SK-N-SH treated with all-trans-retinoic acid at 6 μM for 48 hours (cell line): Measurements from ENCODE around the gene NRXN3.

Experiments used
- ATAC-seq: fragments of 200-7000 bp; cut with Tn5 transposase; 3 replicates; pipeline ENCODE4 v1.9.1; 2020; ENCODE audit warnings: mild to moderate bottlenecking, moderate library complexity
- ARNTL ChIP-seq: fragments of 450-650 bp; formaldehyde crosslinking; IDR thresholded peaks from 2 replicates; pipeline ENCODE4 v1.5.0; 2020; ENCODE audit warnings: low read depth, mild to moderate bottlenecking, moderate library complexity, borderline replicate concordance
- BACH2 ChIP-seq: fragments of 250-450 bp; sonication (Bioruptor Pico); IDR thresholded peaks from 2 replicates; pipeline ENCODE4 v1.9.0; 2021; ENCODE audit warnings: mild to moderate bottlenecking, borderline replicate concordance
- CREB5 ChIP-seq: fragments of 250-450 bp; sonication (Bioruptor Pico); IDR thresholded peaks from 2 replicates; pipeline ENCODE4 v1.5.1; 2020; ENCODE audit warnings: low read depth, mild to moderate bottlenecking, moderate library complexity
- ESRRG ChIP-seq: fragments of 250-450 bp; sonication (Bioruptor Pico); IDR thresholded peaks from 2 replicates; pipeline ENCODE4 v1.6.1; 2021; ENCODE audit warnings: mild to moderate bottlenecking
- GLIS3 ChIP-seq: fragments of 250-450 bp; sonication (Bioruptor Pico); IDR thresholded peaks from 2 replicates; pipeline ENCODE4 v1.5.0; 2020; ENCODE audit warnings: mild to moderate bottlenecking, moderate library complexity
- ISL1 ChIP-seq: fragments of 250-450 bp; sonication (Bioruptor Pico); IDR thresholded peaks from 2 replicates; pipeline ENCODE4 v2.1.2; 2022; ENCODE audit warnings: mild to moderate bottlenecking, moderate library complexity
- OSR1 ChIP-seq: fragments of 250-450 bp; sonication (Bioruptor Pico); IDR thresholded peaks from 2 replicates; pipeline ENCODE4 v1.8.0; 2022; ENCODE audit warnings: moderate library complexity, mild to moderate bottlenecking, inconsistent platforms
- PATZ1 ChIP-seq: fragments of 250-450 bp; sonication (Bioruptor Pico); IDR thresholded peaks from 2 replicates; pipeline ENCODE4 v1.8.0; 2020; ENCODE audit warnings: mild to moderate bottlenecking, moderate library complexity, borderline replicate concordance
- POU6F1 ChIP-seq: fragments of 250-450 bp; sonication (Bioruptor Pico); IDR thresholded peaks from 2 replicates; pipeline ENCODE4 v1.8.0; 2021; ENCODE audit warnings: low read depth, mild to moderate bottlenecking, moderate library complexity, borderline replicate concordance
- PPARA ChIP-seq: fragments of 250-450 bp; sonication (Bioruptor Pico); IDR thresholded peaks from 2 replicates; pipeline ENCODE4 v1.5.0; 2020; ENCODE audit warnings: mild to moderate bottlenecking, borderline replicate concordance
- RARB ChIP-seq: fragments of 250-450 bp; sonication (Bioruptor Pico); IDR thresholded peaks from 2 replicates; pipeline ENCODE4 v1.8.0; 2021; ENCODE audit warnings: mild to moderate bottlenecking, moderate library complexity
- SNAI2 ChIP-seq: fragments of 250-450 bp; sonication (Bioruptor Pico); IDR thresholded peaks from 2 replicates; pipeline ENCODE4 v1.5.0; 2020; ENCODE audit warnings: mild to moderate bottlenecking, moderate library complexity
- TCF4 ChIP-seq: fragments of 250-450 bp; sonication (Bioruptor Pico); IDR thresholded peaks from 2 replicates; pipeline ENCODE4 v1.8.0; 2021; ENCODE audit warnings: mild to moderate bottlenecking, moderate library complexity, borderline replicate concordance
- TOX ChIP-seq: fragments of 250-450 bp; sonication (Bioruptor Pico); IDR thresholded peaks from 2 replicates; pipeline ENCODE4 v1.8.0; 2021; ENCODE audit warnings: mild to moderate bottlenecking, moderate library complexity, borderline replicate concordance
- TSHZ2 ChIP-seq: fragments of 250-450 bp; sonication (Bioruptor Pico); IDR thresholded peaks from 2 replicates; pipeline ENCODE4 v1.5.0; 2020; ENCODE audit warnings: mild to moderate bottlenecking, moderate library complexity
- ZC3H10 ChIP-seq: fragments of 250-450 bp; sonication (Bioruptor Pico); IDR thresholded peaks from 2 replicates; pipeline ENCODE4 v1.5.1; 2021; ENCODE audit warnings: mild to moderate bottlenecking, moderate library complexity
- ZFP3 ChIP-seq: fragments of 250-450 bp; sonication (Bioruptor Pico); IDR thresholded peaks from 2 replicates; pipeline ENCODE4 v1.5.0; 2020; ENCODE audit warnings: mild to moderate bottlenecking, moderate library complexity
- ZFP30 ChIP-seq: fragments of 450-650 bp; formaldehyde crosslinking; IDR thresholded peaks from 2 replicates; pipeline ENCODE4 v1.5.0; 2022; ENCODE audit warnings: mild to moderate bottlenecking, moderate library complexity
- ZNF565 ChIP-seq: fragments of 450-650 bp; formaldehyde crosslinking; conservative IDR thresholded peaks from 2 replicates; pipeline ENCODE4 v1.5.0; 2020; ENCODE audit warnings: low read depth, mild to moderate bottlenecking, moderate library complexity
- ZNF70 ChIP-seq: fragments of 450-650 bp; formaldehyde crosslinking; IDR thresholded peaks from 2 replicates; pipeline ENCODE4 v1.5.0; 2020; ENCODE audit warnings: mild to moderate bottlenecking, moderate library complexity

NRXN3 gene

GRCh38 chr14:79370969-79371368 is 1200.8 kb downstream of the NRXN3 start (continued):
- TF ChIP-seq BACH2 (CRISPR knock-in tag) (no peak), ARNTL (no peak)

GRCh38 chr14:79373451-79373850 is 1203.3 kb downstream of the NRXN3 start:
- TF ChIP-seq ZC3H10 (CRISPR knock-in tag): no peak
- no peak for TF ChIP-seq ESRRG (CRISPR knock-in tag)
- TF ChIP-seq POU6F1 (CRISPR knock-in tag): no peak
- TF ChIP-seq OSR1 (CRISPR knock-in tag): no peak
- no peak for TF ChIP-seq ISL1
- no peak for TF ChIP-seq BACH2 (CRISPR knock-in tag)
- TF ChIP-seq ZFP3 (CRISPR knock-in tag): no peak
- ATAC-seq: no peak

- no peak for TF ChIP-seq ESRRG (CRISPR knock-in tag)
- TF ChIP-seq TOX: no peak
- no peak for TF ChIP-seq OSR1 (CRISPR knock-in tag)
- TF ChIP-seq TCF4 (CRISPR knock-in tag): no peak
- no peak for TF ChIP-seq ARNTL
- no peak for TF ChIP-seq BACH2 (CRISPR knock-in tag)
- no peak for TF ChIP-seq GLIS3
- TF ChIP-seq RARB (CRISPR knock-in tag): no peak
- TF ChIP-seq ISL1: no peak
- TF ChIP-seq ZFP3 (CRISPR knock-in tag): no peak
- no peak for TF ChIP-seq CREB5
- TF ChIP-seq ZFP30 (CRISPR knock-in tag): no peak
- no peak for TF ChIP-seq ZNF70 (CRISPR knock-in tag)
- no peak for TF ChIP-seq SNAI2 (CRISPR knock-in tag)
- no peak for TF ChIP-seq PPARA
- no peak for TF ChIP-seq ZNF565 (CRISPR knock-in tag)
- no peak for TF ChIP-seq TSHZ2
- TF ChIP-seq PATZ1: no peak
- no peak for ATAC-seq
Observed at GRCh38 chr14:79375356-79375755, 1205.2 kb downstream of the NRXN3 start.

GRCh38 chr14:79376557-79376956 is 1206.4 kb downstream of the NRXN3 start:
- TF ChIP-seq ZFP3 (CRISPR knock-in tag) (no peak), CREB5 (no peak), PATZ1 (no peak), POU6F1 (CRISPR knock-in tag) (no peak)
- ATAC-seq: no peak
